Lung (tissue), 16 donors: ENCODE measurements around the gene EEIG1. TPM values are rescaled to one million over a fixed set of nuclear protein-coding genes. Genes with fewer than 3 reads are reported as not detected.
A peak's percentile ranks its signal among the peaks of the same experiment; 100 is the strongest.

Source experiments
- ATAC-seq: fragments of 200-7000 bp; cut with Tn5 transposase; one replicate; pipeline ENCODE4 v1.9.1; 2020; ENCODE audit warnings: moderate number of reproducible peaks; ENCODE audit not compliant: insufficient read depth, low FRiP score
- DNase-seq, 3 donors: peaks; one replicate each; pipeline ENCODE4 v3.0.0-alpha.2; 2013 to 2017
- H3K27ac ChIP-seq, 2 donors: one replicate each; pipeline ENCODE4 v1.5.1; 2013; ENCODE audit warnings: mild to moderate bottlenecking in 2 of 2, moderate library complexity in 2 of 2, control low read depth in 1 of 2, inconsistent platforms in 1 of 2, low read depth in 1 of 2, low read length in 1 of 2
- H3K27me3 ChIP-seq, 3 donors: one replicate each; pipeline ENCODE4 v1.5.1; 2013; ENCODE audit warnings: low read length in 2 of 3; ENCODE audit not compliant: control insufficient read depth in 3 of 3, insufficient read depth in 3 of 3
- H3K36me3 ChIP-seq, 4 donors: one replicate each; pipeline ENCODE4 v1.5.1; 2013; ENCODE audit warnings: low read length in 4 of 4, mild to moderate bottlenecking in 1 of 4, moderate library complexity in 1 of 4; ENCODE audit not compliant: control insufficient read depth in 4 of 4, insufficient read depth in 4 of 4
- H3K4me1 ChIP-seq, 5 donors: one replicate each; pipeline ENCODE4 v1.5.1; 2013; ENCODE audit warnings: low read length in 5 of 5, mild to moderate bottlenecking in 2 of 5, moderate library complexity in 1 of 5; ENCODE audit not compliant: control insufficient read depth in 5 of 5, insufficient read depth in 5 of 5
- H3K4me3 ChIP-seq: one replicate; pipeline ENCODE4 v1.5.1; 2013; ENCODE audit warnings: mild to moderate bottlenecking, control low read depth, moderate library complexity
- H3K9ac ChIP-seq, 2 donors: one replicate each; pipeline ENCODE4 v1.5.1; 2013; ENCODE audit warnings: low read length in 2 of 2, control low read depth in 1 of 2; ENCODE audit not compliant: insufficient read depth in 1 of 2
- H3K9me3 ChIP-seq, 4 donors: one replicate each; pipeline ENCODE4 v1.5.1; 2013; ENCODE audit warnings: low read length in 3 of 4, mild to moderate bottlenecking in 1 of 4, moderate library complexity in 1 of 4; ENCODE audit not compliant: control insufficient read depth in 4 of 4, insufficient read depth in 3 of 4
- CTCF ChIP-seq: IDR thresholded peaks from 2 replicates; pipeline ENCODE4 v1.5.1; 2012; ENCODE audit warnings: mild to moderate bottlenecking; ENCODE audit errors: control extremely low read depth, extremely low read depth
- WGBS, 2 donors: extraction: QIAGEN DNeasy Blood & Tissue Kit; methylation state at CpG; one replicate each; pipeline ENCODE4 v1.1.7; 2013; 5-methylcytosine and 5-hydroxymethylcytosine counted together
- long read RNA-seq, 5 donors: transcript quantifications; one replicate each; lab custom pipeline, GENCODE V29; 2026
- polyA plus RNA-seq, 2 donors: library from polyadenylated mRNA; stranded (reverse); fragments of 200-250 nt; gene quantifications; one replicate each; pipeline ENCODE4 v1.2.1, GENCODE V29; 2013
- total RNA-seq, 2 donors: library from RNA; depleted of rRNA in 1 of 2; stranded (reverse); fragments of >200 nt in 1 of 2; gene quantifications; one replicate each; pipeline ENCODE4 v1.2.1, GENCODE V29; 2014 to 2021
- donor health status: control.
- donor health status: control.
- donor health status: Bipolar disorder and iron deficiency.
- donor health status: healthy.
- donor health status: DM: yes; HTN: yes; CAD: no.

The EEIG1 gene
- total RNA-seq = 10 to 100 TPM; 49.6 to 66.5 TPM
- polyA plus RNA-seq = 10 to 100 TPM; 13.4 to 15.8 TPM
- long read RNA-seq, donor 1, full-length matches to known transcripts = 4 of 4 reads
- long read RNA-seq, donor 1, partial matches to known transcripts = 0 of 4 reads
- long read RNA-seq, donor 1, other reads (novel, unspliced or antisense) = 0 of 4 reads
- long read RNA-seq, donor 2, partial matches to known transcripts = 0 of 2 reads
- long read RNA-seq, donor 2, other reads (novel, unspliced or antisense) = 0 of 2 reads
- long read RNA-seq, donor 3, full-length matches to known transcripts = 1 of 1 reads
- long read RNA-seq, donor 3, partial matches to known transcripts = 0 of 1 reads
- long read RNA-seq, donor 3, other reads (novel, unspliced or antisense) = 0 of 1 reads
- long read RNA-seq, donor 4, full-length matches to known transcripts = 2 of 2 reads
- long read RNA-seq, donor 4, partial matches to known transcripts = 0 of 2 reads
- long read RNA-seq, donor 4, other reads (novel, unspliced or antisense) = 0 of 2 reads
- long read RNA-seq, donor 5, full-length matches to known transcripts = 7 of 7 reads
- long read RNA-seq, donor 5, partial matches to known transcripts = 0 of 7 reads
- long read RNA-seq, donor 5, other reads (novel, unspliced or antisense) = 0 of 7 reads

GRCh38 chr9:127980706-127981558 is at the start of gene EEIG1:
EEIG1 (minus strand) TSS chr9:127980989; CDS start chr9:127980137, 852 bp downstream.
- H3K4me3 ChIP-seq = peak within 1 kb of the TSS; percentile 85
- no peak for TF ChIP-seq CTCF
- H3K36me3 ChIP-seq = peaks cover 0 to 3% (median 0%) of the 10 kb centered on the region in 4 donors
- peak within 1 kb of the TSS; percentile 91 to 95 for H3K27ac ChIP-seq
- H3K4me1 ChIP-seq = peaks cover 0 to 47% (median 14%) of the 10 kb centered on the region in 5 donors
- ATAC-seq (peak; percentile 95), DNase-seq (peak; percentile 97 to 98 (median 98))
- no peaks in the 10 kb centered on the region for H3K27me3 ChIP-seq
- H3K9ac ChIP-seq = peak within 1 kb of the TSS; percentile 41 to 95
- 0% methylated on average over 61 to 93 of the region's 93 CpGs for WGBS, 2 donors
- H3K9me3 ChIP-seq = no peaks in the 10 kb centered on the region

GRCh38 chr9:128027705-128028104 is 46.9 kb upstream of the EEIG1 start:
- Histone ChIP-seq H3K27me3 (no peaks in the 10 kb centered on the region), H3K27ac (no peak overlapping the region), H3K9me3 (no peaks in the 10 kb centered on the region), H3K4me3 (no peak overlapping the region), H3K9ac (no peak overlapping the region), H3K4me1 (peaks cover 0 to 2% (median 0%) of the 10 kb centered on the region in 5 donors), H3K36me3 (no peaks in the 10 kb centered on the region)
- DNase-seq (no peak), ATAC-seq (no peak)
- WGBS, 2 donors = 93 to 96% methylated on average over 4 of the region's 4 CpGs
- TF ChIP-seq CTCF = no peak

- Histone ChIP-seq H3K4me3 (no peak overlapping the region), H3K36me3 (no peaks in the 10 kb centered on the region), H3K27ac (peak overlapping the region in 1 of 2 donors; percentile 65), H3K9ac (no peak overlapping the region), H3K27me3 (no peaks in the 10 kb centered on the region), H3K9me3 (no peaks in the 10 kb centered on the region), H3K4me1 (peaks cover 0 to 4% (median 0%) of the 10 kb centered on the region in 5 donors)
- ATAC-seq (no peak), DNase-seq (no peak)
- TF ChIP-seq CTCF = no peak
- 48 to 57% methylated on average over 11 of the region's 11 CpGs for WGBS, 2 donors
Observed at GRCh38 chr9:128026773-128027541, 46.2 kb upstream of the EEIG1 start.
